HG02678 (cell line): Measurements from ENCODE around the gene PLA1A.

Source experiments
- ATAC-seq: cut with Tn5 transposase; IDR thresholded peaks from one replicate; pipeline ENCODE4 v1.9.1; 2021; ENCODE audit warnings: mild to moderate bottlenecking, moderate library complexity; ENCODE audit not compliant: unreplicated experiment

The PLA1A gene

DNA sequence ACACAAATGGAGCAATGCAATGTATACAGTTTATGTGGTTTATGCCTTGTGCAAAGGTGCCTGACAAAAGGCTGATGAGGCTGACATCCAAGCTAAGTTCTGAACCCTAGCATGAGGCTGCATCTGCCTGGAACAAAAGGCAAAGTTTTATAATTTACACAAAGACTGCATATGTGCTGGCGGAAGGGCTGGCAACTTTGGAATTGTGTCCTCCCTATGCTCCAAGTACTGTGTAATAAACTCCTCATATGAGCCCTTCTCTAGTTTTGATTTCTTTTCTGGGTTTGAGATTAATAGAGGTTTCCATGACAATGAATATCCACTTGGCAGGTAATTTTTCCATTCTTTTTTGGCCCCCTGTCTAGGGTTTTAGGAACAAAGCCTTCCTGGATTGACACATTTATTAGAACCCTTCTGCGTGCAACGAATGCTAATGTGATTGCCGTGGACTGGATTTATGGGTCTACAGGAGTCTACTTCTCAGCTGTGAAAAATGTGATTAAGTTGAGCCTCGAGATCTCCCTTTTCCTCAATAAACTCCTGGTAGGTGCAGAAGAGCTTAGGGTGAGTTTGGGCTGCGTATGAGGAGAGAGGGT is 10.8 kb downstream of the PLA1A start:
- no peak for ATAC-seq

GRCh38 chr3:119609301-119609700 is 11.6 kb downstream of the PLA1A start:
- ATAC-seq, result no peak

DNA sequence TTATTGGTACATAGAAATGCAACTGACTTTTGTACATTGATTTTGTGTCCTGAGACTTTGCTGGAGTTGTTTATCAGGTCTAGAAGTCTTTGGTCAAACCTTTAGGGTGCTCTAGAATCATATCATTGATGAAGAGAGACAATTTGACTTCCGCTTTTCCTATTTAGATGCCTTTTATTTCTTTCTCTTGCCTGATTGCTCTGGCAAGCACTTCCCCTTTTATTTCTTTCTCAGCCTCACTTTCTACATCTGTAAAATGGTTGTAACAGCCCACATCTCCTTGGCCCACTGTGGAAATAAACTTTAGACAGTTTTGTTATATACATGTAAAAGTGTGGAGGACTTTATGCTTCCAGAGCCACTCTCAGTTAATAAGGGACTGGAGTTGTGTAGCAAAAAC is 14.0 kb downstream of the PLA1A start:
- ATAC-seq, result no peak

DNA sequence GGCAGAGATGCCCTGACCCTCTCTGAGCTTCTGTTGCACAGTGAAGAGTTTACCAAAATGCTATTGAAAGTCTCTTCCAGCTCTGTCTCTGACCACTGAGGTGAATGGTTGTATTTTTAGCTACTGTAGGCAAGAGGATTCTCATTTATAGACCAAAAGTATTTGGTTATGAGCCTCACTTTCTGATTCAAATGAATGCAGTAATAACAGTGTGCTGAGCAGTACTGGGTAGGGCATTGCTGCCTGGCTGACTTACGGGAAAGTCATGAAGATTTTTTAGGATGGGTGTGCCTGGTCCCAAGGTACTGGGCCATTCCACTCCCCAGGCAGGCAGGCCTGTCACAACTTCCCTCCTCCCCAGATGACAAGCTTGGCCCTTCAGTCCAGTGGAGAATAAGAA is 15.5 kb downstream of the PLA1A start:
- ATAC-seq, result no peak

GRCh38 chr3:119613872-119614271 is 16.2 kb downstream of the PLA1A start:
- ATAC-seq, result no peak

DNA sequence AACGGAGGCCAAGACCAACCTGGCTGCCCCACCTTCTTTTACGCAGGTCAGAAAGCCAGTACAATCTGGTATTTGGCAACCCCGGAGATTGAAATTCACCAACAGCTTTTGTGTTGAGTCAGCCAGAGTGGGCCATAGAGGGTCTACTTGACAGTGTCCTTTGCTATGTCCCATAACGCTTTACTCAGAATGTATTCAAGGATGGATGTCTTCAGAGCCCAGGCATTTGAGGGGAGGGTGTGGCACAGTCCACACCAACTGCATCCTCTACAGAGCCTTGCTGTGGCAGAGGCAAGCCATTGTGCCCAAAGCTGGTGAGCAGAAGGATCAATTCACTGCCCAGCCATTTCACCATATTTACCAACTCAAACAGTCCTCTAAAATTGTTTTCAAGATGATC is 18.4 kb downstream of the PLA1A start:
- no peak for ATAC-seq

GRCh38 chr3:119619094-119619493 is 21.4 kb downstream of the PLA1A start:
- no peak for ATAC-seq

GRCh38 chr3:119620899-119621298 is 23.2 kb downstream of the PLA1A start:
- ATAC-seq, result no peak

- no peak for ATAC-seq
Measured at GRCh38 chr3:119624002-119624720, 26.5 kb downstream of the PLA1A start.

GRCh38 chr3:119625451-119626153 is 27.9 kb downstream of the PLA1A start:
- ATAC-seq, result no peak

- no peak for ATAC-seq
Measured at GRCh38 chr3:119626196-119626595, 28.5 kb downstream of the PLA1A start.

GRCh38 chr3:119627461-119627860 is 29.8 kb downstream of the PLA1A start:
- peak; percentile 37 for ATAC-seq

GRCh38 chr3:119628390-119628789 is 30.7 kb downstream of the PLA1A start:
- peak; percentile 69 for ATAC-seq

DNA sequence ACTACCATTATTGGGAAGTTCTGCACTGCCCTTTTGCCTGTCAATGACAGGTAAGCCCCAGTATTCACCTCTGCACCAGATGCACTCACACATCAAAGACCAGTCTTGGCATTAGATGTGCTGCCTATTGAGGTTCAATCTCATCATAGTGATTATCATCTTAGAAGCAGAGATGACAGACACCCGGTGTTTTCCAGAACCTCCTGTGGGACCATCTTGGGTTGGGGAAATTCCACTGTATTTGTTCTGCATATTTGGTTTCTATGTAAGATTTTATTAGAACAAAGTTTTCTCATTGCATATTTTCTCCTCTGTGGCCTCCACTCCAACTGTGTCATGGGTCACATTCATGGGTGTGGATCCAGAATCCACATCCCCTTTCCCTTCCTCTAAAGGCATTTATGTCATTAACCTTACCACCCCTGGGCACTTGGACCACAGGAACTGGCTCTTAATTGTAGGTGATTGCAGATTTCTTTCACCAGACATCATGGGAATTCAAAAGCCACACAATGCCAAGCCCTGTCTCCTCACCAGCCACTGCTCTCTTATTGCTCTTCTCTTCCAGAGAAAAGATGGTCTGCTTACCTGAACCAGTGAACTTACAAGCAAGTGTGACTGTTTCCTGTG is 31.2 kb downstream of the PLA1A start:
- peak; percentile 41 for ATAC-seq

- no peak for ATAC-seq
Measured at GRCh38 chr3:119630128-119630879, 32.6 kb downstream of the PLA1A start.

DNA sequence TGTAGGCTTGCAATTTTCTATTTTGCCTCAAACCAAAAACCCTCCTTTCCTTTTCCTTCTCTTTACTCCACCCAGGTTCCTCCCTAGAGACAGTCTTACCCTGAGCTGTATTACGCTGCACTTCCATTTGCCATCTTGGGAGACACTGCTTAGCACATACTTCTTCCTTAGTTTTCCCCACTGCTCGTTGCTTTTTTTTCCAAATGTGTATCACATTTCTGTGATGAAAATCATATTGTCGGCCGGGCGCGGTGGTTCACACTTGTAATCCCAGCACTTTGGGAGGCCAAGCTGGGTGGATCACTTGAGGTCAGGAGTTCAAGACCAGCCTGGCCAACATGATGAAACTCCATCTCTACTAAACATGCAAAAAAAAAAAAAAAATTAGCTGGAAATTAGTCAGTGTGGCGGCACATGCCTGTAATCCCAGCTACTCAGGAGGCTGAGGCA is 33.2 kb downstream of the PLA1A start:
- no peak for ATAC-seq

DNA sequence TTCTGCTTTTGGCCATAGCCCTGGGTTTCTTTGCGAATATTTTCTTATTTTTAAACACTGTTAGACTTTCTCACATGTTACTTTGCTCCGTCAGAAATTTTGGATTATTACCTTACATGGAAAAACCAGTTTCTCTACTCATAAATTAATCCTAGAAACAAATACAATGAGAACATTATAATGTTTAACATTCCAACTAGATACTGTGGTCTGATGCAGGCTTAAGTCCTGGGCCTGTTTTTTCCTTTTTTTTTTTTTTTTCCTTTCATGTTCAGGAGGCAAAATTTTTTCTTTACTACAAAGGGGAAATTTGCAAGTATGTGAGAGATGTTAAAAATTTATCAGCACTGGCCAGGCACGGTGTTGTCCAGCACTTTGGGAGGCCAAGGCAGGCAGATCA is 33.8 kb downstream of the PLA1A start:
- no peak for ATAC-seq

GRCh38 chr3:119632216-119632615 is 34.5 kb downstream of the PLA1A start:
- no peak for ATAC-seq

- no peak for ATAC-seq
Measured at GRCh38 chr3:119632829-119633228, 35.1 kb downstream of the PLA1A start.

DNA sequence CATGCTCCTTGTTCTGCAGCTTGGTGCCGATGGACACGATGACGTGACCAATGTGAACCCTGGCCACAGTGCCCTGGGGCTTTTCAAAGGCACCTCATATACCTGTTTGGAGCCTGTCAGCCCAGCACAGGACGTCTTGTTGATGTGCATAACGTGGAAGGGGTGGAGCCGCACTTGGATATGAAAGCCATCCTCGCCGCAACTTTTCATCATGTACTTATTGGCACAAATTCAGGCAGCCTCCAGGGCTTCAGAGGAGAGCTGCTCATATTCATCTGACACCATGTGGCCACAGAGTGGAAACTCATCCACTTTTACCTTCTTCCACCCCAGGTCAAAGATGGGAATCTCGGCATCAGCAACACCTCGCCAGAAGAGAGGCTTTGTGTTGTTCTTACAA is 38.0 kb downstream of the PLA1A start:
- ATAC-seq, result no peak

- no peak for ATAC-seq
Measured at GRCh38 chr3:119636249-119636648, 38.6 kb downstream of the PLA1A start.
